Measurements from ENCODE around the gene MPRIP.

The MPRIP gene

GRCh38 chr17:17165666-17166308 is 123.5 kb downstream of the MPRIP start:
- no peak for DNase-seq (ENCODE audit: low read depth in 2 of 2)

GRCh38 chr17:17166446-17166845 is 124.2 kb downstream of the MPRIP start:
- no peak for DNase-seq (ENCODE audit: low read depth in 2 of 2)

GRCh38 chr17:17167356-17167755 is 125.1 kb downstream of the MPRIP start:
- no peak for DNase-seq (ENCODE audit: low read depth in 2 of 2)

- DNase-seq (ENCODE audit: low read depth in 2 of 2), result no peak
Measured at GRCh38 chr17:17167986-17168385, 125.7 kb downstream of the MPRIP start.

GRCh38 chr17:17168401-17168800 is 126.1 kb downstream of the MPRIP start:
- DNase-seq (ENCODE audit: low read depth in 2 of 2), result no peak

GRCh38 chr17:17169396-17169795 is 127.1 kb downstream of the MPRIP start:
- DNase-seq (ENCODE audit: low read depth in 2 of 2), result no peak

- no peak for DNase-seq (ENCODE audit: low read depth in 2 of 2)
Measured at GRCh38 chr17:17170346-17170985, 128.2 kb downstream of the MPRIP start.

- no peak for DNase-seq (ENCODE audit: low read depth in 2 of 2)
Measured at GRCh38 chr17:17171186-17171585, 128.9 kb downstream of the MPRIP start.

GRCh38 chr17:17172001-17172939 is 130.0 kb downstream of the MPRIP start:
- DNase-seq (ENCODE audit: low read depth in 2 of 2), result no peak

- no peak for DNase-seq (ENCODE audit: low read depth in 2 of 2)
Measured at GRCh38 chr17:17172990-17173389, 130.7 kb downstream of the MPRIP start.

- no peak for DNase-seq (ENCODE audit: low read depth in 2 of 2)
Measured at GRCh38 chr17:17173921-17174320, 131.7 kb downstream of the MPRIP start.

GRCh38 chr17:17175340-17175739 is 133.1 kb downstream of the MPRIP start:
- no peak for DNase-seq (ENCODE audit: low read depth in 2 of 2)

GRCh38 chr17:17175917-17176316 is 133.7 kb downstream of the MPRIP start:
- DNase-seq (ENCODE audit: low read depth in 2 of 2), result no peak

GRCh38 chr17:17176341-17176740 is 134.1 kb downstream of the MPRIP start:
- DNase-seq (ENCODE audit: low read depth in 2 of 2), result no peak

GRCh38 chr17:17177176-17177575 is 134.9 kb downstream of the MPRIP start:
- no peak for DNase-seq (ENCODE audit: low read depth in 2 of 2)

GRCh38 chr17:17179371-17179827 is 137.1 kb downstream of the MPRIP start:
- no peak for DNase-seq (ENCODE audit: low read depth in 2 of 2)

GRCh38 chr17:17180141-17180603 is 137.9 kb downstream of the MPRIP start:
- DNase-seq (ENCODE audit: low read depth in 2 of 2), result no peak

GRCh38 chr17:17180741-17181525 is 138.7 kb downstream of the MPRIP start:
- no peak for DNase-seq (ENCODE audit: low read depth in 2 of 2)

- DNase-seq (ENCODE audit: low read depth in 2 of 2), result no peak
Measured at GRCh38 chr17:17181666-17182597, 139.7 kb downstream of the MPRIP start.

GRCh38 chr17:17182598-17183136 is 140.4 kb downstream of the MPRIP start:
- no peak for DNase-seq (ENCODE audit: low read depth in 2 of 2)
